Small intestine (tissue), 7 donors: ENCODE data around the gene TMEM108. TPM values are rescaled to one million over a fixed set of nuclear protein-coding genes. Genes with fewer than 3 reads are reported as not detected.

Experiments used
- DNase-seq, 2 donors: peaks; one replicate each; pipeline versions ENCODE4 v3.0.0 to v3.0.0-alpha.2; 2013
- FAIRE-seq: peaks from 2 replicates; lab custom pipeline; 2012; peaks lifted over from hg19 to GRCh38; lab: Jason Lieb, UNC
- H3K27ac ChIP-seq, 3 donors: one replicate each; pipeline ENCODE4 v1.5.1; 2013; ENCODE audit warnings: low read length in 2 of 3, mild to moderate bottlenecking in 2 of 3, control low read depth in 1 of 3, inconsistent platforms in 1 of 3, low read depth in 1 of 3, moderate library complexity in 1 of 3
- H3K27me3 ChIP-seq, 3 donors: one replicate each; pipeline ENCODE4 v1.6.1; 2013; ENCODE audit warnings: low read length in 3 of 3, inconsistent platforms in 1 of 3; ENCODE audit not compliant: control insufficient read depth in 3 of 3, insufficient read depth in 3 of 3
- H3K36me3 ChIP-seq, 3 donors: one replicate each; pipeline ENCODE4 v1.6.1; 2013; ENCODE audit warnings: low read length in 3 of 3, inconsistent platforms in 1 of 3, low read depth in 1 of 3, mild to moderate bottlenecking in 1 of 3, moderate library complexity in 1 of 3; ENCODE audit not compliant: control insufficient read depth in 3 of 3, insufficient read depth in 2 of 3
- H3K4me1 ChIP-seq, 3 donors: one replicate each; pipeline ENCODE4 v1.6.1; 2013; ENCODE audit warnings: low read length in 2 of 3, inconsistent platforms in 1 of 3, low read depth in 1 of 3, mild to moderate bottlenecking in 1 of 3, moderate library complexity in 1 of 3; ENCODE audit not compliant: control insufficient read depth in 3 of 3, insufficient read depth in 2 of 3
- H3K4me3 ChIP-seq, 3 donors: one replicate each; pipeline ENCODE4 v1.5.1; 2013; ENCODE audit warnings: low read length in 3 of 3, control low read depth in 1 of 3, inconsistent platforms in 1 of 3, low read depth in 1 of 3, mild to moderate bottlenecking in 1 of 3, moderate library complexity in 1 of 3
- H3K9me3 ChIP-seq, 2 donors: one replicate each; pipeline ENCODE4 v1.6.1; 2013; ENCODE audit warnings: low read depth in 1 of 2, low read length in 1 of 2; ENCODE audit not compliant: control insufficient read depth in 2 of 2, insufficient read depth in 1 of 2
- WGBS, 3 donors: extraction: QIAGEN DNeasy Blood & Tissue Kit; methylation state at CpG; one replicate each; pipeline ENCODE4 v1.1.7; 2013; 5-methylcytosine and 5-hydroxymethylcytosine counted together
- polyA plus RNA-seq, 4 donors: library from polyadenylated mRNA; stranded (reverse) in 3 of 4; unstranded in 1 of 4; fragments of 200-250 nt in 3 of 4; fragments of 120-200 nt in 1 of 4; gene quantifications; one replicate each; pipeline versions ENCODE4 v1.2.1 to v1.2.3, GENCODE V29; 2013
- donor health status: healthy with polysubstance abuse.
- donor health status: control.
- donor health status: control.
- donor health status: Bipolar disorder and iron deficiency.
- donor health status: healthy.

The TMEM108 gene
- polyA plus RNA-seq, 4 donors: 0.41 to 0.94 TPM; not detected in 2

DNA sequence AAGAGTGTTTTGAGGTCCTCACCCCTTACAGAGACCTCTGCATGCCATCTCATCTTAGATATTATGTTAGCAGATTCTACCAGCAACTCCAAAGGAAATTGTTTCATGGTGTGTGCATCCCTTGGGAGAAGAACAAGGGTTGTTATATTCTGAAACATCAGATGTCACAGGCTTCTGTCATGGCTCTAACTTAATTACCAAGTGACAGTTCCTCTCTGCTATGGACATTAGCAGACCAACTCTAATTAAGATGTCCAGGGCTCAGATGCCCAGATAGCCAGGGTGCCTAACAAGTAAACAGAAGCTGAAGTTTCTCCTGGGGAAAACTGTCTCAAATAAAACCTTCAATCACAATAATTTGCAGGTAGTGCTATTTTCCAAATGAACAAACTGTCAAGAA is 208.6 kb downstream of the TMEM108 start:
- no peaks in the 10 kb centered on the region for H3K27me3 ChIP-seq
- H3K4me3 ChIP-seq: no peak overlapping the region
- no peaks in the 10 kb centered on the region for H3K36me3 ChIP-seq
- DNase-seq (no peak), FAIRE-seq (no peak)
- H3K9me3 ChIP-seq: no peaks in the 10 kb centered on the region
- H3K27ac ChIP-seq: no peak overlapping the region
- H3K4me1 ChIP-seq: no peaks in the 10 kb centered on the region

- DNase-seq (no peak), FAIRE-seq (no peak)
- Histone ChIP-seq H3K4me1 (no peaks in the 10 kb centered on the region), H3K9me3 (no peaks in the 10 kb centered on the region), H3K4me3 (no peak overlapping the region), H3K27me3 (no peaks in the 10 kb centered on the region), H3K36me3 (no peaks in the 10 kb centered on the region), H3K27ac (no peak overlapping the region)
- WGBS, 3 donors: 86 to 94% (median 88%) methylated on average over 2 of the region's 2 CpGs
Measured at GRCh38 chr3:133248389-133248788, 210.2 kb downstream of the TMEM108 start.

- H3K27me3 ChIP-seq: no peaks in the 10 kb centered on the region
- no peak overlapping the region for H3K4me3 ChIP-seq
- DNase-seq (no peak), FAIRE-seq (no peak)
- no peaks in the 10 kb centered on the region for H3K4me1 ChIP-seq
- H3K27ac ChIP-seq: no peak overlapping the region
- WGBS, 3 donors: 37 to 65% (median 47%) methylated on average over 2 of the region's 2 CpGs
- no peaks in the 10 kb centered on the region for H3K36me3 ChIP-seq
- no peaks in the 10 kb centered on the region for H3K9me3 ChIP-seq
Measured at GRCh38 chr3:133249490-133249889, 211.3 kb downstream of the TMEM108 start.

GRCh38 chr3:133254151-133254550 is 216.0 kb downstream of the TMEM108 start:
- no peak for DNase-seq
- 93 to 96% (median 96%) methylated on average over 2 of the region's 2 CpGs for whole genome bisulfite sequencing, 3 donors
- Histone ChIP-seq H3K4me3 (no peak overlapping the region), H3K36me3 (no peaks in the 10 kb centered on the region), H3K27me3 (no peaks in the 10 kb centered on the region), H3K9me3 (no peaks in the 10 kb centered on the region), H3K27ac (no peak overlapping the region), H3K4me1 (no peaks in the 10 kb centered on the region)
- FAIRE-seq: no peak

DNA sequence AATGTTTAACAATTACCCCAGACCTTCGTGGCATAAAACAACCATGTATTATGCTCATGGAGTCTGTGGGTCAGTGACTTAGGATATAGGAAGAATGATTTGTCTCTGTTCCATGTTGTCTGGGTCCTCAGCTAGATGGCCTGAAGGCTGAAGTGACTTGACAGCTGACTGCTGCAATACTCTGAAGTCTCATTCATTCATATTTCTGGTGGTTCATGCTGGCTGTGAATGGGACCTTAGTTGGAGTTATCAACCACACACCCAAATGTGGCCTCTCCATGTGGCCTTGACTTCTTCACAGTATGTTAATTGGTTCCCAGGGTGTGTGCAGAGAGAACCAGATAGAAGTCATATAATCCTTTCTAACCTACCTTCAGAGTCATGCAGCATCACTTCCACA is 216.5 kb downstream of the TMEM108 start:
- no peak for DNase-seq
- FAIRE-seq: no peak
- Histone ChIP-seq H3K36me3 (no peaks in the 10 kb centered on the region), H3K27ac (no peak overlapping the region), H3K9me3 (no peaks in the 10 kb centered on the region), H3K4me1 (no peaks in the 10 kb centered on the region), H3K27me3 (no peaks in the 10 kb centered on the region), H3K4me3 (no peak overlapping the region)
- WGBS, 3 donors: 45 to 82% (median 78%) methylated on average over 1 of the region's 1 CpG

- Histone ChIP-seq H3K27ac (no peak overlapping the region), H3K27me3 (no peaks in the 10 kb centered on the region), H3K4me3 (no peak overlapping the region), H3K4me1 (no peaks in the 10 kb centered on the region), H3K9me3 (no peaks in the 10 kb centered on the region), H3K36me3 (no peaks in the 10 kb centered on the region)
- FAIRE-seq (no peak), DNase-seq (no peak)
- 9 to 38% (median 21%) methylated on average over 4 of the region's 4 CpGs for WGBS, 3 donors
Measured at GRCh38 chr3:133256787-133257483, 218.7 kb downstream of the TMEM108 start.

DNA sequence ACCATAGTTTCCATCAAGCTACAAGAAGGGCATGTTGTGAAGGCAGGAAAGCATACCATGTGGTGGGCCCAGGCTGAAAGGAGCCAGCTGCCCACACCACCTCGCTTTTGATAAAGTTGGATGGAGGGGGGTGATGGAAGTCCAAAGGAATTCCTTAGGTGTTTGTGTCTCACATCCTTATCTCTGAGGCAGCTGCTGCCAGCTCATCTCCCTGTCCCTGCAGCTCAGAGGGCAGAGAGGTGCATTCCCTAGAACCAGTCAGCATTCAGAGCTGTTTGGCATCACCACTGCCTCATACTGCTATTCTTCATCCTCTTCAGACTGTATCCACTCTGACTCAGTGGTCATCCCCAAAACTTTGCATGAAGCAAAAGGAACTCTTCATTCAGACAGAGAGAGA is 220.2 kb downstream of the TMEM108 start:
- Histone ChIP-seq H3K4me1 (no peaks in the 10 kb centered on the region), H3K36me3 (no peaks in the 10 kb centered on the region), H3K27ac (no peak overlapping the region), H3K4me3 (no peak overlapping the region), H3K9me3 (no peaks in the 10 kb centered on the region), H3K27me3 (no peaks in the 10 kb centered on the region)
- WGBS, 3 donors: 47 to 69% (median 52%) methylated on average over 1 of the region's 1 CpG
- DNase-seq: no peak
- no peak for FAIRE-seq

DNA sequence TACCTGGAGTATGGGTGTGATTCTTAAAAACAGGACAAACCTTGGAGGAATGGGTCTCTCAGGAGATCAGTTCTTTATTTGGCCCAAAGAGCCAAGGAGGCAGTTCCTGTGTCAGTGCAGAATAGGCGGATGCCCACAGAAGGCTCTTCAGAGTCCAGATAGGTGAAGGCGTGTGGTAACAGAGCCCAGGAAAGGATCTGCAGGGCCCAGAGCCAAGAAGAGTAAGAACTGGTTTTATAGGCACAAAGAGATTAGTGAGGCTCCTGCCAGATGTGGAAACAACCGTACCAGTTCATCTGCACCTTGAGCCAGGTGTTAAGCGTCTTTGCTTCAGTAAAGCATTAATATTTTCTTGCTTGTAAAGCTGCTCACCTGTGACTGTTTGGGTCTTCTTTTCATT is 221.6 kb downstream of the TMEM108 start:
- H3K36me3 ChIP-seq: no peaks in the 10 kb centered on the region
- DNase-seq: no peak
- H3K27ac ChIP-seq: no peak overlapping the region
- no peak for FAIRE-seq
- no peaks in the 10 kb centered on the region for H3K9me3 ChIP-seq
- no peak overlapping the region for H3K4me3 ChIP-seq
- WGBS, 3 donors: 71 to 91% (median 79%) methylated on average over 4 of the region's 4 CpGs
- H3K4me1 ChIP-seq: no peaks in the 10 kb centered on the region
- no peaks in the 10 kb centered on the region for H3K27me3 ChIP-seq

- Histone ChIP-seq H3K36me3 (no peaks in the 10 kb centered on the region), H3K9me3 (no peaks in the 10 kb centered on the region), H3K27ac (no peak overlapping the region), H3K4me3 (no peak overlapping the region), H3K4me1 (no peaks in the 10 kb centered on the region), H3K27me3 (no peaks in the 10 kb centered on the region)
- WGBS, 3 donors: 71 to 77% (median 71%) methylated on average over 2 of the region's 2 CpGs
- no peak for DNase-seq
- FAIRE-seq: no peak
Measured at GRCh38 chr3:133262333-133262732, 224.1 kb downstream of the TMEM108 start.
